ENCODE results near the gene PAX5.

Gene PAX5

DNA sequence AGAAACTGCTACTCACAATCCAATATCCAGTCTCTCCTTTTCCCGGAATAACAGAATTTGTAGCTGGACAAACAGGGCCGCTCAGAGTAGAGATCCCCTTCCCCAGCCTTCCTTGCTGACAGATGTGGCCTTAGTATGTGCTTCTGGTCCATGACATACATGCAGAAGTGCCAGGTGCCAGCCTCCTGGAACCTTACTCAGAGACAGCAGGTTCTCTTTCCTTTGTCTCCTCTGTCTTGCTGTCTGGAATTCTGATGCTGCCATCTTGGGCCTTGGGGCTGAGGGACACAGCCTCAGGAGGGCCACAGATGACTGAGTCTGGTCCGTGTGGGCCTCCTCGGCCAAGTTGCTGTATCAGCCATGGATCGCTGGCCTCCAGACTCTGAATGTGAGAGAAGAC is 210.1 kb downstream of the PAX5 start:
- DNase-seq = no peak

DNA sequence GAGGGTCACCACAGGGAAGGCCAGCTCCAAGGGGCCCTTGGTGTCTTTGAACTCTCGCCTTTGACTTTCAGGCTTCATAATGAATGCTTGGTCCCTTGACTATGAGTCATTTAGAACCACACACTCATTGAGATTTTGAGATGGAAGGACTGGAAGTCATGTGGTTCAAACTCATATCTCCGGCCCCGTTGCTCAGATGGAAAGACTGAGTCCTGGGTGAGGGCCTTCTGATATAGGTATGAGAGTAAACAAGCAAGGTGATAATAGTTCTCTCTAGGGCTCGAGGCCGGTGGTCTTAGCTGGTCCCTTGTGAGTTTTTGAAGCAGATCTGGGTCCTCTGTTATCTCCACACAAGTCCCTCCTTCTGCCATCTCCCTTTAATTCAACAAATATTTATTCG is 210.6 kb downstream of the PAX5 start:
- no peak for DNase-seq

DNA sequence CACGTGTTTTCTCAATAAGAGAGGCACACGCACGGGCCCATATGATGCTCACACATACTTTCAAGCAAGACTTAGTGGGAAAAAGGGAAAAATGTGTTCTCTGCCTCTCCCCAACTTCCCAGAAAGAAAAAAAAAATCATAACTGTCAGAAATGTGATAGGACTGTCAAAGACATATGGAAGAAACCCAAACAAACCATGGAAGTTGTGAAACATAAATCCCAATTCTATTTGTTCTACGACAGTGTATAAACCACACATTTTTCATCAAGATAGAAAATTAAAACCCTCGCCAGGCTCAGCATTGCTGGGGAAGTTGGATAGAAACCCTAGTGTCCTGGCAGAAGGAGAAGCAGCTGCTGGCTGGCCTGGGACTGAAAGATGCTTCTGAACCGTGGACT is 211.9 kb downstream of the PAX5 start:
- no peak for DNase-seq

DNA sequence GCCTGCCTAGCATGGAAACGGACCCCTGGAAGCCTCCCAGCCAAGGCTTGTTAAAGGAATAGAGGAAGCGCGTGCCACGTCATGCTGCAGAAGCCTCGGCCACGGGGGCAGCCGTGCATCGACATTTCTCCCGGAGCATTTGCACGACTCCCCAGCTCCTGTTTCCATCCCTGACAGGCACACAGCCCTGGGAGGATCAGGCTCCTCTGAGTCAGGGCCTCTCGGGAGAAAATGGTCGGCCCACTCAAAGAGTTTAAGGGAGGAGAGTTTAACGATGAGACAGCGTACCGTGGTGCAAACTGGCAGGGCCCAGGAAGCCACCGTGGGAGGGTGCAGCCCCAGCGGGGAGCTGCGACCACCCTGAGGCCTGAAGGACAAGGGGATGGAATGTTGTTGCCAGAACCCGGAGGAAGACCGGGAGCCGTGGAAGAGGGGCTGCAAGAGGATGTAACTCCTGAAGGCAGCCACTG is 213.6 kb downstream of the PAX5 start:
- DNase-seq = no peak

DNA sequence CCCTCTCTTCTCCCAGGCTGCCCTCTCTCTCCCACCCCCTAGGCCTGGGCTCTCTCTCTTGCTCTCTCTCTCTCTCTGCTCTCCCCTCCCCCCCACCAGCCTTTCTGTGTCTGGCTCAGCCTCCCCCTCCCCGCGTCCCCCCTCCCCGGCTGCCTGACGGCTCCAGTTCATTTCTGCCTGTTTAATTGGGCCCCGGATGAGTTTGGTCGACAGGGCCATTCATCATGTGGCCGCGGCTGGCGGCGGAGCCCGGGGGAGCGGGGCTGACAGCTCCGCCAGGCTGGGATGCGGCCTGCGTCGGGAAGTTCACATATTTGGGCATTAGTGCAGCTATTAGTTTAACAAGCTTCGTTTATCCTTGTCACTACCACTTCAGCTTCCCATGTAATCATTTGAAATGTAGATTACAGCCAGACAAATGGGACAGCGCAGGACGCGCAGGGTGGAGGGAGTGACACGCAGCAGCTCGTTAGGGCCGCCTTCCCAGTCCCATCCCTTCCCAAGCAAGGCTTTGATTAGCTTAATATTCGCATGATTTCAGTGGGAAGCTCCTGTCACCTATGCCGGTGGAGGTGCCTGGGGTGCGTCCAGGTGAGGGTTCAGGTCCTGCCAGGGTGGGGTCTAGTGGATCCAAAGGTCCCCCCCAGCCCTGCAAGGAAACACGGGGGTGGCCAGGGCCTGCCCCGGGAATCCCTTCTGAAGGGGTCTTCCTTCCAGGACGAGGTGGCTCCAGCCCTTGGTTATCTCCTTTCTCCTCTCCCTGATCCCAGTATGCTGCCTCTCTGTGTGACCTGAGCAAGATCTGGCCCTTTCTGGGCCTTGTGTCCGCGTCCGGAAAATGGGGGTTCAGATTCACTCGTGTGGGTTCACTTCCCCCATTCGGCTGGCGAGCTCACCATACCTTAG is 214.8 kb downstream of the PAX5 start:
- DNase-seq = no peak

DNA sequence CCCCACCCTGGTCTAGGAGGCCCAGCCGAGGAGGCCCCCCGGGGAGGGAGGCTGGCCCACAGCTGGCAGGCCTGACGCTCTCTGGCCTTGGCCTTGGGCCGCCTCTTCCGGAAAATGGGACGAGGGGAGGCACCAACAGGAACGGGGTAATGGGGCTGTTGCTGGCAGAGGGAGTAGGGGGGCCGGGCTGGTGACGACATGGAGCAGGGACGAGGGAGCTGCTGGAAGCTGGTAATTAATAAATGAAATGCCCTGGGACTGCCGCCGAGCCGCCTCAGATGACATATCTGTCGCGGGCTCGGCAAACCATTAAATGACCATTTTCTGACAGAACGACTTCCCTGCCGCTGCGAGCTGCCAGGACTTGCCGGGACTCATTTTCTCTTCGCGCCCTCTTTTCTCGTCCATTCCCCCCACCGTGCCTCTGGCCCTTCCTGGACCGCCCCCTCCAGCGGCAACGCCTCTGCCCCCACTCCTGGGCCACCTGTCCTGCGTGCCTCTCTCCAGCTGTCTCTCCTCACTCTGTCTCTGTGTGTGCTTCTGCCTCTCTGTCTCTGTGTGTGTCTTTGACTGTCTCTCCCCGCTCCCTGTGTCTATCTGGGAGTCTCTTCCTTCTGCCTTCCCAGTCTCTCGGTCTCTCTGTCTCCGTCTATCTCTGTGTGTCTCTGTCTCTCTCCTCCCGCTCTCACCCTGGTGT is 215.7 kb downstream of the PAX5 start:
- DNase-seq = no peak

DNA sequence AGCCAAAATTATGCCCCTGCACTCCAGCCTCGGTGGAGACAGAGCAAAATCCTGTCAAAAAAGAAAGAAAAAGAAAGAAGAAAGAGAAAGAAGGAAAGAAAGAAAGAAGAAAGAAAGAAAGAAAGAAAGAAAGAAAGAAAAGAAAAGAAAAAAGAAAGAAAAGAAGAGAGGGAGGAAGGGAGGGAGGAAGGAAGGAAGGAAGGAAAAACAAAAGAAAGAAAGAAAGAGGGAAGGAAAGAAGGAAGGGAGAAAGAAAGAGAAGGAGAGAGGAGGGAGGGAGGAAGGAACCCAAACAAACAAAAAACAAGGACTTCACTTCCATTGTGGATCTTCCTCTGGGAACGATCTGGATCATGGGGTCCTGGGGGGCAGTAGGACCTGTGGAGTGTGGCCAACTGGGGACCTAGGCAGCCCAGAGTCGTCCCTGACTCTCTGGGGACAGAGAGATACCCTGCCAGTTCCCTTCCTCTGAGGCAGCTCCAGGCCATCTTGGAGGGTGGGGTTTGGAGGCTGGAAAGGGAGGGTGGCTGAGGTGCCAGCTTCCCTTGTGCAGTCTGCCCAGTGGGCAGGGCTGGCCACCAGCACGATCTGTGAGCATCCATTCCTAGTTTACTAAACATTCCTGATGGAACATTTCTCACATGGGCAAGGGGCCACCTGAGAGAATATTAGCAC is 216.8 kb downstream of the PAX5 start:
- DNase-seq = no peak

DNA sequence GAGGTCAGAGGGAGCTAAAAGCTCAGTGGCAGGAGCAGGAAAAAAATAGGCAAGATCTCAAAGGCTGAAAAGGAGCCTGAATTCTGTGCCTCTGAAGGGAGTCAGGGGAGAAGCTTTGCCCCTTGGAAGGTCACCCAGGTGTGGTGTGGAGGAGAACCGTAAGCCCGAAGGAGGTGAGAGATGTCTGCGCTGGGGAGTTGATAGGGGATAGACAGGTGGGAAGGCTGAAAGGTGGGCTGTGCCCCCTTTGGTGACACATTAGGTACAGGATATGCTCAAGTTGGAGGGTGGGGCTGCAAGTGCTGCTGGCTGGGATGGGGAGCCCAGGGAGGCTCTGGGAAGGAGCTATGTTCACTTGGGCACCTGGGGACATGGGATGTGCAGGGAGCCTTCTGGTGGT is 217.7 kb downstream of the PAX5 start:
- DNase-seq = no peak

DNA sequence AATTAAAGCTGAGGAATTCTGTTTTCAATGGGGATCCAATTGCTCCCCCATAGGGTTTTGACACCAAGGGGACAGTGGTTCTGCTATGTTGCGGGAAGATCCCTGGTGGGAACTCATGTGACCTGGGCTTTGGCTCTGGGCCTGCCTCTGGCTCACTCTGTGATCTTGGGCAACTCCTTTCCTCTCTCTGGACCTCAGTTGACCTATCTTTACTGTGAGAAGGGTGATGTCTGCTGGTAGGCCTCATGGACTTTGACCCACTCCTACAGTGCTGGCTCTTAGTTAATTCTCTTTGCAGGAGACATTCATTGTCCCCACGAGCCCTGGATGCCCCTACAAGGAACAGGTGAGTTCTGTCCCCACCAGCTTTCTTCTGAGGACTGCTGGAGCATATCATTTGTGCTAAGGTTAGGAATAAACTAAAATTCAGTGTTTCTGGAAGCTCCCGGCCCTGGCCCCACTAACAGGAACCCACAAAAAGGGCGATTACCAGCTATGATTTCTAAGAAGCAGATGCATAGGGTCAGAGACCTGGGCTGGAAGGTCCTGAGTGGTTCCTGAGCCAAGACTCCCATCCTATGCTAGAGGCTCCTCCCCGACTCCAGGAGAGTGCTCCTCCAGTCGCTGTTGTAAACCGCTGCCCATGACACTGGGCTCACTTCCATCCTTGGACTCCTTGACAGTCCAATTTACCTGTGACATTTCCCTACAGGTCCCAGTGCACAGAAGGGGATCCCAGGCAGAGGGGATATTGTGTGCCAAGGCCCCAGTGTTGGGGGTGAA is 218.3 kb downstream of the PAX5 start:
- no peak for DNase-seq

DNA sequence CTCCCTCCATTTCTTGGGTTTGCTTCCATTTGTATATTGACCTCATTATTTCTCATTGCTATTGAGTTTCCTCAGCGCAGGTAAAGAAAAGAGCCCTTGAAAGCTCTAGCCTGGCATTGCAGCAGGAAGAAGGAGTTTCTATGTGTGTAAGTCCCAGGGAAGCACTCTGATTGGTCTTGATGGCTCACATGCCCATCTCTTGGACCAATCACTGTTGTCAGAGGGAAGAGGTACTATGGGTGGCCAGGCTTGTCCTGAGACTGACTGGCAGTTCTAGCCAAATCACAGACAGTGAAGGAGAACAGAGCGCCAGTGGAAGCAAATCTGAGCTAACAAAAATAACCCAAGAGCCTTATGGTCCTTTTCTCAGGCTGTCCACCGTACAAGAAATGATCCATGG is 219.0 kb downstream of the PAX5 start:
- no peak for DNase-seq

DNA sequence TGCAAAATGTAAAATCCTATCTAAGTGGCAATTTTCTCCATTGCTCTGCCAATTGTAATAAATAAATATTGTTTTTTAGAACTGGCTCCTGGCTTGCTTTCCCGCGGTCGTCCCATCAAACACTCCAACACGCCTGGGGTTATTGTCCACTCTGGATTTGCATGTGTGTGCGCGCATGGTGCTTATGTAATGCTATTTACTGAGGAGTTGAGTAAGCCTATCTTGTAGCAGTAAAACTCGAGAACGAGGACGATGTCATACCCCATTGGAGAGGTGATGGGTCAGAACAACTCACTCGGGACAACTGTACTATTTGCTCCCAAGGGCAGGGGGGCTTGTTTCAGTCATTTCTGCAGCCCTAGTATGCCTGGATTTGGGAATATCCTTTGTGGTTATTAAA is 220.9 kb downstream of the PAX5 start:
- DNase-seq = no peak

DNA sequence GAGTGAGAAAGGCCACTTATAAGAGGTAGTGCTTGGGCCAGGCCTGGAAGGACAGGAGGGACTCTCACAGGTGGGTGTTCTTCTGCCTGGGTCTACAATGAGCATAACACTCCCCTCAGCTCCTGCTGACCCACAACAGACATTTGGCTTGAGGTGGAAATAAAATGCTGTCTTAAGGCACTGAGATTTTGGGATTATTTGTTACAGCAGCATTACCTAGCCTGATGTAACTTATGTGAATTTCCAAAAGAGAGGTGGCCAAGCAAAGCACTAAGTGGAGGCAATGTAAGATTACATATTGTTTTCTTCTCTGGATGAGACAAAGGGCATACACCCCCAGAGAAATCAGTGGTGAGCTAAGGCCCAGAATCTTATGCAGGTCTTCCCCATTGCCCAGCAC is 221.5 kb downstream of the PAX5 start:
- DNase-seq = no peak

DNA sequence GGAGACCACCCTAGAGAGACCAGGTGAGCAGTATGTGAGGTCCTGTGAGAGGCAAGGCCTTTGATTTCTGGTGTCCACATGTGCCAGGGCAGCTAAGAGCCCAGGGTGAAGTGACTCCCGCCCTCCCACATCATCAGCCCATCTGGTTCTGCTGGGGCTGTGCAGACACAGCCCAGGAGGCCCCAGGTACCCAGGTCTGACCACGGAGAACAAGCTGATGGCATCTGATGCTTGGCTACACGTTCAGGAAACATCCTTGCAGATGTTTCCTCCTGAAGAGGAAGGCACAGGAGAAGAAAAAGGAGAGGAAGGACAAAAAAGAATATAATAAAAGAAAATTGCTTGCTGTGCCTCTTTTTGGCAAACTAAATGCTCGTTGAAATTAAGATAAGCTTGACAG is 225.8 kb downstream of the PAX5 start:
- DNase-seq = no peak

DNA sequence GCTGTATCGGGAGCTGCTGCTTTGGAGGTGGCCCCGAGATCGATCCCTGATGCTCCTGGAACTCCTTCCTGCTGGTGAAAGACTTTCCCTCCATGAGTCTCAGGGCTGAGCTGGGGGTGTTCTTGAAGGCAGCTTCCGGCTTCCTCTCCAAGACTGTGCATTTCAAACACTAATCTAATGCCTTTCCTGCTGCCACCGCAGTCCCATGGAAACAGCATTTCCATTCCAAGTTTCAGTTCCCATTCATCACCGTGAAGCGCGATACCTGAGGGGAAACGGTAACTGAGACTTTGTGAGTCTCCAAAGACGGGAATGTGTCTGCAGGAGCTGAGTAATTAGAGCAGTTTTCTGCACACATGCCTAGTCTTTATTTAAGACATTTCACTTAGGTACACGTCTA is 230.1 kb downstream of the PAX5 start:
- no peak for DNase-seq

DNA sequence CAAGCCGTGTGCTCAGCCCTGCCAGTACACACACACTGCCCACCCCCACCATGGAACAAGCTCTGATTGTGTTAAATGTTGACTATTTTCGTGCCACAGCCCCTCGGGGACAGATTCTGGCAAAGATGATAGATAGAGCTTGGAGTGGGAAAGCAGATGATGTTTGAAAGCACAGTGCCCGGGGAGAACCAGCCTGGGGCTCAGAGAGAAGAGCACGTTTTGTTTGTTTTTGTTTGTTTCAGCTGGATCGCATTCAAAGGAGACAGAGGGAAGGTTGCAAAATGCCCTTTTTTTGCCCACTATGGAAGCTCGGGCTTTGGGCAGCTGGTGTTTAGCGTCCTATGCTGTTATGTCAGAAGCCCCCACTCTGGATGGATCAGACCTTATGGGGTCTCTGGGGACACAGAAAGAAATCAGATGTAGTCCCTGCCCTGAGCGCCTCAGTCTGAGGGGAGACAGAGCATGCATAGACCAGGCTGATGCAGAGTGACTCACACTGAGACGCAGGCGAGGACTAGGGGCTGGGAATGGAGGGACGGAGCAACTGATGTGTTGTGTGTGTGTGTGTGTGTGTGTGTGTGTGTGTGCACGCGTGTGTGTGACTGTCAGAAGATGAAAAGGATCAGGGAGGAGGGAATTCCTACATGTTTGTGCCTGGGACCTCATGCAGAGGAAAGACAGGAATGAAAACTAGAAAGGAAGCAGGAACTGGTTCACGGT is 231.7 kb downstream of the PAX5 start:
- no peak for DNase-seq

DNA sequence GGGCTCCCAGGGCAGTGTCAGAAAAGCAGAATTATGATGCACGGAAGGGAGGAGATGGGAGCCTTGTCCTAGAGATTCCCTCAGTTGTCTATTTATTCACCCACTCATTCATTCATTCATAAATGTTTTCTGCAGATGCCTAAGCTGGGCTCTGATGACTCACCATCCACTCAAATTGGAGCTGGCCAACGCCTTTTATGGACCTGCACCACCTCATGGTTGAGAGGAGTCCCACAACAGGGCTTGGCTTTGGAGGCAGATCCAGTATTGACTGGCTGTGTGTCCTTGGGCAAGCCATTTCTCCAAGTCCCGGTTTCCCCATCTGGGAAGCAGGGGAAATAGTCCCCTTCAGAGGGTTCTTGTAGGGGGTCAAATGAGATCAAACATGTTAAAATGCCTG is 233.6 kb downstream of the PAX5 start:
- DNase-seq = no peak

DNA sequence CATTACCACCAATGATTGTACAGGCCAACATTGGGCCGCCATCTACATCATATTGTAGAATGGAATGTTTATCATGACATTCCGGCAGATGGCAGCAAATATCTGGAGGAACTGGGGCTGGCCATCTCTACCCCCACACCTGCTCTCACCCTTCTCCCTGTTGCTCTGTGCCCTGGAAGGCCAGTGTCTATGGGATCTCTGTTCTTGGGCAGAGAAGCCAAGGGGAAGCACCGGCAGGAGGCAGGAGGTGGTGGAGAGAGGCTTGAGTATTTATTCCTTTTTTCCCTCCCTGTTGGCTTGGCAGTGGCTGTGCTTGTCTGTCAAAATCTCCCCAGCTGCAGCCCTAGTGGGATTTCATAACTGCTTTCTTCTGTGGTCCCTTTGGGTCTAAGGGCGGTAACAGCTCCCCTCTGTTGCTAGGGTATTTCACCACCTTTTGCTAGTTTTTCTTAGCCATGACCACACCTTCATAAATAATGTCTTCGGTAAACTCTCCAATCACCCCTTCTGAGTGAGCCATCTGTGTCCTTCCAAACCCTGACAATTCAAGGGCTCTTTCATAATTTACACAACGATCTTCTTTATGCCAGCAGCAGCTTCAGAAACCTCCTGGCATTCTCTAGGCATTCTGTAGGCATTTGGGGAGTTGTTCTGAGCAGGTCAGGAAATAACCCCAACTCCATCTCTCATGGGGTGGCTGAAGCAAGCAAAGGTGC is 235.6 kb downstream of the PAX5 start:
- no peak for DNase-seq

DNA sequence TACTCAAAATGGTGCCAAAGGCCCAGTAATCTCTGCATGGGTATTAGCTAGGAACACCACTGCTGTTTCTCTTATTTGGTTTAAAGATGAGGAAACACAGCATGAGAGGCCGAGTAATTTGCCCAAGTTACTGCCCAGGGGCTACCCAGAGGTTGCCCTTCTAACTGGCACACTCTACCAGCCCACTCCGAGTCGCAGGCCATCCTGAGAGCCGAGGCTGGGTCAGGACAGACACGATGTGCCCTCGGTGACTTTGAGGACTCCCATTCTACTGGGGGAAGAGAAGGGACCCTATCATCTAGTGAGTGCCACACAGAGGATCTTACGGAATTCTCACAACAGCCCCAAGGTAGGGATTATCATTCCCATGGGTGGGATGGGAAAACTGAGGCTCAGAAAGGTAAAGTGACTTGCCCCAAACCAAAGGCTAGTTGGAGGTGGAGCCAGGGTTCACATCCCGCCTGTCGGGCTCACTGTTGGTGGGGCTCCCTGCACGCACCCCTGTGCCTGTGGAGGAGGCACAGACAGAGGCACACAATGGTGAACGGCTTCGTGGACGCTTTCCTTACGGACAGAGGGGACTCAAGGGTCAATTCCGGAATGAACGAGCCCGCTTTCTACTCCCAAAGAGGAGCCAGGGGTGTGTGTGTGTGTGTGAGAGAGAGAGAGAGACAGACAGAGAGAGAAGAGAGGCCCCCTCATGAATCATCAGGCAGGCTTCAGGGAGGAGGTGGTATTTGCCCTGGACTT is 236.4 kb downstream of the PAX5 start:
- DNase-seq = no peak

DNA sequence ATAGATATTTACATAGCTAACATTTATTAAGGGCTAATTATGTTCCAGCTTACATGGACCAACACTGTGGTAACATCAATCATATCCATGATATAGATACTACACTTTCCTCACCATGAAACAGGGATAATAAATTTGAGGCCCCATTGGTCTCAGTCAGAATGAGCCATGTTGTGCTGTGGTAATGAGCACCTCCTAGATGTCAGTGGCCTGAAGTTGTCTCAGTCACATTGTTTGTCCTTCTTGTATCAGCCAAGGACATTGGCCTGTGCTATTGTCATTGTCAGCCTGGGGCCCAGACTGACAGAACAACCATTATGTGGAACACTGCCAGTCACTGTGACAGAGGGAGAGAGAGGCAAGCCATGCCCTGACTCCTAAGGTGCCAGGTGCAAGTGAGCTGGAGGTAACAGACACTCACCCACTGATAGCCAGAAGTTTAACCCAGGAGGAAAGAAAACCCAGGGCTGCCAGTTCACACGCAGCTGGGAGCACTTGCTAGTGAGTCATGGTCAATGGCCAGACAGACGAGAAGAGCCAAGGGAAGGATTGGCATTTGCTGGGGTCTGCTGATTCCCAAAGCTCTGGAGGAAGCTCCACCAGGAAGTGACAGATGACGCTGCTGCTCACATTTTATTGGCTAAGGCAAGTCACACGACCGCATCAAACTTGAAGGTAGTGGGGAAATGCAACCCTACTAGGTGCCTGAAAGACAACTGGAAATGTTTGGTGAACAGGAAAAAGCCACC is 237.2 kb downstream of the PAX5 start:
- no peak for DNase-seq

DNA sequence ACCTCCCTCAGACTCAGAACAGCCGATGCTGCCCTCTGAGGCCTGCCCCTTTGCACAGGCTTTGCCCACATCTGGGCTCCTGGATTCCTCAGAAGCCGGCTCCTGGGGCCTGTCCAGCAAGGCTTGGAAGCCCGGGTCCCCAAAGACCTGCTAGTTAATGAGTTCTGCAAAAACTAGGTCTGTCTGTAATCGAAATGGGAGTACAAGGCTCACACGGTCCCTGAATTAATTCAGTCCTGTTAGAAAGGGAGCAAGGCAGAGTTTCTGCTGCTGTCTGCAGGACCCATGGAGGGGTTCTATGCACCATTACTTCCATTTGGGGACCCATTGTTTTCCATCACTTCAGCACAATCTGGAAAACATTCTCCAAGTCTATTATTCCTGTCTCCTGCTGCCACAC is 239.6 kb downstream of the PAX5 start:
- DNase-seq = no peak
